Thyroid gland (tissue), 4 donors: ENCODE measurements around the gene ATXN1. TPM values are rescaled to one million over a fixed set of nuclear protein-coding genes. Genes with fewer than 3 reads are reported as not detected.

ENCODE experiments used
- DNase-seq, 2 donors: peaks; one replicate each; pipeline ENCODE4 v3.0.0-alpha.2; 2019
- H3K27ac ChIP-seq, 3 donors: fragments of 200-600 bp; sonication (generic); 1 replicate in 2 of 3; 2 replicates in 1 of 3; pipeline ENCODE4 v1.5.1; 2016 to 2019; ENCODE audit warnings: mild to moderate bottlenecking in 1 of 3, moderate library complexity in 1 of 3
- H3K27me3 ChIP-seq: fragments of 200-600 bp; sonication (generic); one replicate; pipeline ENCODE4 v1.5.1; 2019
- H3K36me3 ChIP-seq, 2 donors: fragments of 200-600 bp; sonication (generic); one replicate each; pipeline ENCODE4 v1.5.1; 2016 to 2019
- H3K4me1 ChIP-seq, 2 donors: fragments of 200-600 bp; sonication (generic); one replicate each; pipeline ENCODE4 v1.5.1; 2017 to 2019
- H3K4me3 ChIP-seq, 3 donors: fragments of 200-600 bp; sonication (generic); replicated peaks in 1 of 3; 1 replicate in 2 of 3; 2 replicates in 1 of 3; pipeline ENCODE4 v1.5.1; 2016; ENCODE audit warnings: mild to moderate bottlenecking in 1 of 3
- H3K9me3 ChIP-seq: fragments of 200-600 bp; sonication (generic); one replicate; pipeline ENCODE4 v1.5.1; 2017
- POLR2A ChIP-seq, 2 donors: fragments of 450-650 bp; IDR thresholded peaks; one replicate each; pipeline ENCODE4 v1.6.1; 2017; ENCODE audit warnings: antibody characterized with exemption in 2 of 2, mild to moderate bottlenecking in 2 of 2, moderate library complexity in 1 of 2
- WGBS, 2 donors: methylation state at CpG; one replicate each; pipeline ENCODE4 v1.1.5; 2017; 5-methylcytosine and 5-hydroxymethylcytosine counted together
- intact Hi-C: fragments of 100-400 bp; cut with DNase I; formaldehyde crosslinking; loops from one replicate; pipeline ENCODE4 v1.15.1; 2023
- total RNA-seq, 4 donors: library from RNA; depleted of rRNA; stranded (reverse); fragments of >200 nt; gene quantifications; one replicate each; pipeline ENCODE4 v1.2.3, GENCODE V29; 2016
- TF ChIP-seq, protein P1 (sequence below), 6 experiments: fragments of 200-600 bp in 3 of 6; fragments of 450-650 bp in 3 of 6; sonication (generic) in 3 of 6; IDR thresholded peaks; one replicate each; pipeline ENCODE4 v1.5.1; 2016 to 2019; ENCODE audit warnings: antibody characterized with exemption in 6 of 6, mild to moderate bottlenecking in 2 of 6, inconsistent platforms in 1 of 6, moderate library complexity in 1 of 6

The ATXN1 gene
- total RNA-seq, 4 donors from 2014 or later = 62.1 to 88.1 (median 83.0) TPM

GRCh38 chr6:16759181-16759645 is 2.0 kb downstream of the ATXN1 start:
- H3K27ac ChIP-seq = peak overlapping the region; percentile 93 to 99 (median 98)
- H3K4me3 ChIP-seq = peak overlapping the region in 2 of 3 donors; percentile 85 to 90
- H3K9me3 ChIP-seq = no peaks in the 10 kb centered on the region
- no peaks in the 10 kb centered on the region for H3K36me3 ChIP-seq
- peaks cover 40 to 41% of the 10 kb centered on the region in 2 donors for H3K4me1 ChIP-seq
- intact Hi-C loops = loop anchor here (5.0 kb wide), 1 partner anchor 247 kb away; no protein-coding TSS in a partner anchor
- H3K27me3 ChIP-seq = no peaks in the 10 kb centered on the region
- DNase-seq = peak in 1 of 2 donors; percentile 24
- 0 to 1% methylated on average over 8 of the region's 8 CpGs for WGBS, 2 donors
- TF ChIP-seq POLR2A (IDR thresholded peaks at IDR 0.05) = no peak
- TF ChIP-seq, protein P1, sequence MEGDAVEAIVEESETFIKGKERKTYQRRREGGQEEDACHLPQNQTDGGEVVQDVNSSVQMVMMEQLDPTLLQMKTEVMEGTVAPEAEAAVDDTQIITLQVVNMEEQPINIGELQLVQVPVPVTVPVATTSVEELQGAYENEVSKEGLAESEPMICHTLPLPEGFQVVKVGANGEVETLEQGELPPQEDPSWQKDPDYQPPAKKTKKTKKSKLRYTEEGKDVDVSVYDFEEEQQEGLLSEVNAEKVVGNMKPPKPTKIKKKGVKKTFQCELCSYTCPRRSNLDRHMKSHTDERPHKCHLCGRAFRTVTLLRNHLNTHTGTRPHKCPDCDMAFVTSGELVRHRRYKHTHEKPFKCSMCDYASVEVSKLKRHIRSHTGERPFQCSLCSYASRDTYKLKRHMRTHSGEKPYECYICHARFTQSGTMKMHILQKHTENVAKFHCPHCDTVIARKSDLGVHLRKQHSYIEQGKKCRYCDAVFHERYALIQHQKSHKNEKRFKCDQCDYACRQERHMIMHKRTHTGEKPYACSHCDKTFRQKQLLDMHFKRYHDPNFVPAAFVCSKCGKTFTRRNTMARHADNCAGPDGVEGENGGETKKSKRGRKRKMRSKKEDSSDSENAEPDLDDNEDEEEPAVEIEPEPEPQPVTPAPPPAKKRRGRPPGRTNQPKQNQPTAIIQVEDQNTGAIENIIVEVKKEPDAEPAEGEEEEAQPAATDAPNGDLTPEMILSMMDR (IDR thresholded peaks at IDR 0.05) = no peak

GRCh38 chr6:16758163-16758975 is 2.9 kb downstream of the ATXN1 start:
- TF ChIP-seq POLR2A (IDR thresholded peaks at IDR 0.05) = no peak
- TF ChIP-seq, protein P1 (IDR thresholded peaks at IDR 0.05) = no peak
- H3K9me3 ChIP-seq = no peaks in the 10 kb centered on the region
- peaks cover 43 to 45% of the 10 kb centered on the region in 2 donors for H3K4me1 ChIP-seq
- DNase-seq = peak; percentile 22 to 26
- no peaks in the 10 kb centered on the region for H3K27me3 ChIP-seq
- no peak overlapping the region for H3K4me3 ChIP-seq
- WGBS, 2 donors = 28 to 29% methylated on average over 9 of the region's 9 CpGs
- intact Hi-C loops = loop anchor here (5.0 kb wide), 1 partner anchor 246 kb away; no protein-coding TSS in a partner anchor
- H3K27ac ChIP-seq = peak overlapping the region; percentile 93 to 99 (median 98)
- H3K36me3 ChIP-seq = no peaks in the 10 kb centered on the region

- no peaks in the 10 kb centered on the region for H3K27me3 ChIP-seq
- WGBS, 2 donors = 63 to 73% methylated on average over 1 of the region's 1 CpG
- intact Hi-C loops = loop anchor here (5.0 kb wide), 1 partner anchor 245 kb away; no protein-coding TSS in a partner anchor
- H3K4me1 ChIP-seq = peaks cover 43 to 45% of the 10 kb centered on the region in 2 donors
- no peaks in the 10 kb centered on the region for H3K9me3 ChIP-seq
- DNase-seq = no peak
- H3K27ac ChIP-seq = no peak overlapping the region
- no peaks in the 10 kb centered on the region for H3K36me3 ChIP-seq
- TF ChIP-seq POLR2A (IDR thresholded peaks at IDR 0.05) = no peak
- TF ChIP-seq, protein P1 (IDR thresholded peaks at IDR 0.05) = no peak
- no peak overlapping the region for H3K4me3 ChIP-seq
These were observed 3.9 kb downstream of the ATXN1 start for GRCh38 chr6:16757332-16757731.

DNA sequence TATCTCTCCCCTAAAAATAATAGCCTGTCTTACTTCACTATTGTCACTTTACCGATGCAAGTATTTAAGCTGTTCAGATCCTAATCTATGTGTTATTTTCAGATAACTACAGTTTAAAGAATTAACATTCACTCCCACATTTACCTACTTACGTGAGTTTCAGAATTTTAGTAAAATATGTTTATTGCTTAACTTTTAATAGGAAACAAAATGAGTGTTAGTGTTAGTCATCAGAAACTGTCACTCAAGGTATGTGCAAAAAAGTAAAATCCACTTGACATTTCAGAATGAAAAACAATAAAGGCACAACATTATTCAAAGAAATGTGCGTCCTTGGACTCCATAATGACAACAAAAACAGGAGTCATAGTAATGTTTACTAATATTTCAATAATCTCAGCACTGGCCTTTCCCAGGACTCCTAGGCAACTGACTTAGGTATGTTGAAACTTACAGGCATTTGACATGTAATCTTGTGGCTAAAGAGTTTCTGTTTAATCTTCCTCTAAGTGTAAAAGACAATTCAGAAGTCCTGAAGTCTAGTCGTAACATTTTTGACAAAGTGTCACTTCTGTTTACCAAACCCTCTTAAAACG is 4.5 kb downstream of the ATXN1 start:
- TF ChIP-seq POLR2A (IDR thresholded peaks at IDR 0.05) = no peak
- TF ChIP-seq, protein P1 (IDR thresholded peaks at IDR 0.05) = no peak
- 90 to 92% methylated on average over 5 of the region's 5 CpGs for WGBS, 2 donors
- Histone ChIP-seq H3K9me3 (no peaks in the 10 kb centered on the region), H3K27ac (no peak overlapping the region), H3K36me3 (no peaks in the 10 kb centered on the region), H3K27me3 (no peaks in the 10 kb centered on the region), H3K4me3 (no peak overlapping the region), H3K4me1 (peaks cover 43 to 45% of the 10 kb centered on the region in 2 donors)
- DNase-seq = no peak
- intact Hi-C loops = loop anchor here (5.0 kb wide), 1 partner anchor 244 kb away; no protein-coding TSS in a partner anchor
